GM23338 (cell line): ENCODE data around the gene CHST4. TPM values are rescaled to one million over a fixed set of nuclear protein-coding genes. Genes with fewer than 3 reads are reported as not detected.

ENCODE experiments used
- ATAC-seq: fragments of 200-7000 bp; cut with Tn5 transposase; 3 replicates; pipeline ENCODE4 v1.9.1; 2020
- DNase-seq: peaks from one replicate; pipeline ENCODE4 v3.0.0-alpha.2; 2015; ENCODE audit warnings: low spot score
- H2AFZ ChIP-seq: fragments of 200-600 bp; sonication (generic); 2 replicates; pipeline ENCODE4 v1.8.0; 2016; ENCODE audit warnings: antibody characterized with exemption, mild to moderate bottlenecking, moderate library complexity
- H3F3A ChIP-seq: fragments of 200-600 bp; sonication (generic); replicated peaks from 2 replicates; pipeline ENCODE4 v1.8.0; 2017; ENCODE audit warnings: antibody characterized with exemption, mixed run types, low read depth
- H3K27ac ChIP-seq: fragments of 200-600 bp; sonication (generic); 2 replicates; pipeline ENCODE4 v1.6.1; 2016; ENCODE audit warnings: low read depth
- H3K27me3 ChIP-seq: fragments of 200-600 bp; sonication (generic); 2 replicates; pipeline ENCODE4 v1.8.0; 2016; ENCODE audit warnings: mild to moderate bottlenecking, mixed run types, moderate library complexity; ENCODE audit not compliant: insufficient read depth
- H3K36me3 ChIP-seq: fragments of 200-600 bp; sonication (generic); 2 replicates; pipeline ENCODE4 v1.8.0; 2016; ENCODE audit warnings: mild to moderate bottlenecking; ENCODE audit not compliant: insufficient read depth
- H3K4me1 ChIP-seq: fragments of 200-600 bp; sonication (generic); 2 replicates; pipeline ENCODE4 v1.8.0; 2016; ENCODE audit warnings: mild to moderate bottlenecking, moderate library complexity; ENCODE audit not compliant: insufficient read depth
- H3K4me2 ChIP-seq: fragments of 200-600 bp; sonication (generic); 2 replicates; pipeline ENCODE4 v1.7.1; 2017; ENCODE audit warnings: mixed run types
- H3K4me3 ChIP-seq: fragments of 200-600 bp; sonication (generic); 2 replicates; pipeline ENCODE4 v1.6.1; 2016; ENCODE audit warnings: mixed run types
- H3K79me2 ChIP-seq: fragments of 200-600 bp; sonication (generic); replicated peaks from 2 replicates; pipeline ENCODE4 v1.8.0; 2017; ENCODE audit warnings: mild to moderate bottlenecking; ENCODE audit not compliant: insufficient read depth
- H3K9me2 ChIP-seq: fragments of 200-600 bp; sonication (generic); 2 replicates; pipeline ENCODE4 v1.8.0; 2017; ENCODE audit not compliant: insufficient read depth
- H4K20me1 ChIP-seq: fragments of 200-600 bp; sonication (generic); replicated peaks from 2 replicates; pipeline ENCODE4 v1.8.0; 2017; ENCODE audit warnings: mild to moderate bottlenecking; ENCODE audit not compliant: insufficient read depth
- H3K27ac Mint-ChIP-seq: 2 replicates; pipeline ENCODE4 v1.8.0; 2020; ENCODE audit warnings: inconsistent platforms, mild to moderate bottlenecking, moderate library complexity, mixed read lengths
- H3K27me3 Mint-ChIP-seq: 3 replicates; pipeline ENCODE4 v1.8.0; 2022; ENCODE audit warnings: low read depth, mild to moderate bottlenecking, moderate library complexity, mixed read lengths, inconsistent platforms; ENCODE audit not compliant: insufficient read depth, poor library complexity
- H3K36me3 Mint-ChIP-seq: 3 replicates; pipeline ENCODE4 v1.8.0; 2021; ENCODE audit warnings: low read depth, mild to moderate bottlenecking, inconsistent platforms, moderate library complexity, mixed read lengths
- H3K4me1 Mint-ChIP-seq: 3 replicates; pipeline ENCODE4 v1.8.0; 2020; ENCODE audit warnings: mild to moderate bottlenecking, inconsistent platforms, mixed read lengths
- H3K4me3 Mint-ChIP-seq: 3 replicates; pipeline ENCODE4 v1.8.0; 2021; ENCODE audit warnings: moderate library complexity, mild to moderate bottlenecking, inconsistent platforms, mixed read lengths
- H3K9me3 Mint-ChIP-seq: 3 replicates; pipeline ENCODE4 v1.8.0; 2020; ENCODE audit warnings: moderate library complexity, mild to moderate bottlenecking, inconsistent platforms, mixed read lengths
- CTCF ChIP-seq, 2 experiments: fragments of 200-600 bp in 1 of 2; sonication (generic) in 1 of 2; conservative IDR thresholded peaks; 2 replicates each; pipeline versions ENCODE4 v1.5.1 to v1.6.1; 2016 to 2017; ENCODE audit warnings: antibody characterized with exemption in 2 of 2, low read depth in 2 of 2, mild to moderate bottlenecking in 2 of 2, moderate library complexity in 1 of 2
- EZH2 ChIP-seq: fragments of 200-600 bp; sonication (generic); IDR thresholded peaks from one replicate; pipeline ENCODE4 v1.8.0; 2017; ENCODE audit warnings: antibody characterized with exemption, mild to moderate bottlenecking, low read depth; ENCODE audit not compliant: unreplicated experiment
- EZH2phosphoT487 ChIP-seq: fragments of 200-600 bp; sonication (generic); IDR thresholded peaks from one replicate; pipeline ENCODE4 v1.8.1; 2018; ENCODE audit warnings: antibody characterized with exemption; ENCODE audit not compliant: unreplicated experiment
- POLR2AphosphoS5 ChIP-seq: IDR thresholded peaks from 2 replicates; pipeline ENCODE4 v1.6.1; 2016; ENCODE audit warnings: antibody characterized with exemption, low read depth
- ZNF114 ChIP-seq: fragments of 250-450 bp; sonication (Bioruptor Pico); IDR thresholded peaks from 2 replicates; pipeline ENCODE4 v1.5.0; 2020; ENCODE audit warnings: mild to moderate bottlenecking, moderate library complexity
- polyA plus RNA-seq: library from polyadenylated mRNA; unstranded; fragments of >200 nt; fragmentation: Nextera tagmentation; extraction: Ambion mirVana; gene quantifications from 2 replicates; pipeline ENCODE4 v1.2.1, GENCODE V29; 2016
- total RNA-seq: library from RNA; depleted of rRNA; stranded (reverse); fragments of >200 nt; shearing (Covaris generic); gene quantifications from 2 replicates; pipeline ENCODE4 v1.2.3, GENCODE V29; 2014
- TF ChIP-seq, protein P1 (sequence below): fragments of 250-450 bp; sonication (Bioruptor Pico); IDR thresholded peaks from 2 replicates; pipeline ENCODE4 v1.5.0; 2020; ENCODE audit warnings: mild to moderate bottlenecking, moderate library complexity

The CHST4 gene
- total and polyA plus RNA-seq, 2 experiments from 2014 or later, result 5.5 to 17.8 TPM

DNA sequence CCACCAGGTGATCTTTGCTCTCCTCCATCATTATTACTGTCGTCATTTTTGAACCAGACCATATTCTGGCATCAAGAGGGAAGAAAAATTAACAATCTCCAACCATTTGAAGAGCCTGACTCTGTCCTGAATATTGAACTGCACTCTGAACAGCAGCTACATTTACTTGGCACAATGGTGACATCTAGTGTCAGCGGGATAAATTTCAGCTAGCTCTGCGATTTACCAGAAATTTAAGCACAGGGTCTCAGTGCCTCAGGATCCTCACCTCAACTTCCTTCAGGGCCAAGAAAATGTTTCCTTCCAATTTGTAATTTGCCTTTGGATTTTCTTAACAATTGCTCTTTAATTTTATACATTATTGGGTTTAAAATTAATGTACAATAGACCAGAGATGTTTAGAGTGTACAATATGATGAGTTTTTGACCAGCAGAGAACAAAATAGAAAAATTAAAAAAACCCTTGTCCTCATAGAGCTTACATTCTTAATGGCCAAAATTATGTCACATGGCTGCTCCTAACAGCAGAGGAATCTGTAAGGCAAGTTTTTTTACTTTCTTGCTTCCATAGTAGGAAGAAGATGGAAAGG is 26.4 kb upstream of the CHST4 start:
- no peaks in the 10 kb centered on the region for H3F3A ChIP-seq
- no peak overlapping the region for H2AFZ ChIP-seq
- Mint-ChIP-seq H3K36me3 (no peaks in the 10 kb centered on the region), H3K9me3 (peaks cover 5% of the 10 kb centered on the region; the same call in 2 of the 3 replicates), H3K27me3 (peaks cover 5% of the 10 kb centered on the region), H3K27ac (no peak overlapping the region), H3K4me3 (no peak overlapping the region), H3K4me1 (no peaks in the 10 kb centered on the region; the same call in 1 of the 3 replicates)
- TF ChIP-seq CTCF (conservative IDR thresholded peaks at IDR 0.05; ENCODE audit: low read depth in 2 of 2), result peak; percentile 79 to 86
- no peak for TF ChIP-seq EZH2
- TF ChIP-seq ZNF114 (CRISPR knock-in tag), result no peak
- no peak for TF ChIP-seq EZH2phosphoT487
- TF ChIP-seq, protein P1, sequence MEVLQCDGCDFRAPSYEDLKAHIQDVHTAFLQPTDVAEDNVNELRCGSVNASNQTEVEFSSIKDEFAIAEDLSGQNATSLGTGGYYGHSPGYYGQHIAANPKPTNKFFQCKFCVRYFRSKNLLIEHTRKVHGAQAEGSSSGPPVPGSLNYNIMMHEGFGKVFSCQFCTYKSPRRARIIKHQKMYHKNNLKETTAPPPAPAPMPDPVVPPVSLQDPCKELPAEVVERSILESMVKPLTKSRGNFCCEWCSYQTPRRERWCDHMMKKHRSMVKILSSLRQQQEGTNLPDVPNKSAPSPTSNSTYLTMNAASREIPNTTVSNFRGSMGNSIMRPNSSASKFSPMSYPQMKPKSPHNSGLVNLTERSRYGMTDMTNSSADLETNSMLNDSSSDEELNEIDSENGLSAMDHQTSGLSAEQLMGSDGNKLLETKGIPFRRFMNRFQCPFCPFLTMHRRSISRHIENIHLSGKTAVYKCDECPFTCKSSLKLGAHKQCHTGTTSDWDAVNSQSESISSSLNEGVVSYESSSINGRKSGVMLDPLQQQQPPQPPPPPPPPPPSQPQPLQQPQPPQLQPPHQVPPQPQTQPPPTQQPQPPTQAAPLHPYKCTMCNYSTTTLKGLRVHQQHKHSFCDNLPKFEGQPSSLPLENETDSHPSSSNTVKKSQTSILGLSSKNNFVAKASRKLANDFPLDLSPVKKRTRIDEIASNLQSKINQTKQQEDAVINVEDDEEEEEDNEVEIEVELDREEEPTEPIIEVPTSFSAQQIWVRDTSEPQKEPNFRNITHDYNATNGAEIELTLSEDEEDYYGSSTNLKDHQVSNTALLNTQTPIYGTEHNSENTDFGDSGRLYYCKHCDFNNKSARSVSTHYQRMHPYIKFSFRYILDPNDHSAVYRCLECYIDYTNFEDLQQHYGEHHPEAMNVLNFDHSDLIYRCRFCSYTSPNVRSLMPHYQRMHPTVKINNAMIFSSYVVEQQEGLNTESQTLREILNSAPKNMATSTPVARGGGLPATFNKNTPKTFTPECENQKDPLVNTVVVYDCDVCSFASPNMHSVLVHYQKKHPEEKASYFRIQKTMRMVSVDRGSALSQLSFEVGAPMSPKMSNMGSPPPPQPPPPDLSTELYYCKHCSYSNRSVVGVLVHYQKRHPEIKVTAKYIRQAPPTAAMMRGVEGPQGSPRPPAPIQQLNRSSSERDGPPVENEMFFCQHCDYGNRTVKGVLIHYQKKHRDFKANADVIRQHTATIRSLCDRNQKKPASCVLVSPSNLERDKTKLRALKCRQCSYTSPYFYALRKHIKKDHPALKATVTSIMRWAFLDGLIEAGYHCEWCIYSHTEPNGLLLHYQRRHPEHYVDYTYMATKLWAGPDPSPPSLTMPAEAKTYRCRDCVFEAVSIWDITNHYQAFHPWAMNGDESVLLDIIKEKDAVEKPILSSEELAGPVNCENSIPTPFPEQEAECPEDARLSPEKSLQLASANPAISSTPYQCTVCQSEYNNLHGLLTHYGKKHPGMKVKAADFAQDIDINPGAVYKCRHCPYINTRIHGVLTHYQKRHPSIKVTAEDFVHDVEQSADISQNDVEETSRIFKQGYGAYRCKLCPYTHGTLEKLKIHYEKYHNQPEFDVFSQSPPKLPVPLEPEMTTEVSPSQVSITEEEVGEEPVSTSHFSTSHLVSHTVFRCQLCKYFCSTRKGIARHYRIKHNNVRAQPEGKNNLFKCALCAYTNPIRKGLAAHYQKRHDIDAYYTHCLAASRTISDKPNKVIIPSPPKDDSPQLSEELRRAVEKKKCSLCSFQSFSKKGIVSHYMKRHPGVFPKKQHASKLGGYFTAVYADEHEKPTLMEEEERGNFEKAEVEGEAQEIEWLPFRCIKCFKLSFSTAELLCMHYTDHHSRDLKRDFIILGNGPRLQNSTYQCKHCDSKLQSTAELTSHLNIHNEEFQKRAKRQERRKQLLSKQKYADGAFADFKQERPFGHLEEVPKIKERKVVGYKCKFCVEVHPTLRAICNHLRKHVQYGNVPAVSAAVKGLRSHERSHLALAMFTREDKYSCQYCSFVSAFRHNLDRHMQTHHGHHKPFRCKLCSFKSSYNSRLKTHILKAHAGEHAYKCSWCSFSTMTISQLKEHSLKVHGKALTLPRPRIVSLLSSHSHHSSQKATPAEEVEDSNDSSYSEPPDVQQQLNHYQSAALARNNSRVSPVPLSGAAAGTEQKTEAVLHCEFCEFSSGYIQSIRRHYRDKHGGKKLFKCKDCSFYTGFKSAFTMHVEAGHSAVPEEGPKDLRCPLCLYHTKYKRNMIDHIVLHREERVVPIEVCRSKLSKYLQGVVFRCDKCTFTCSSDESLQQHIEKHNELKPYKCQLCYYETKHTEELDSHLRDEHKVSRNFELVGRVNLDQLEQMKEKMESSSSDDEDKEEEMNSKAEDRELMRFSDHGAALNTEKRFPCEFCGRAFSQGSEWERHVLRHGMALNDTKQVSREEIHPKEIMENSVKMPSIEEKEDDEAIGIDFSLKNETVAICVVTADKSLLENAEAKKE (CRISPR knock-in tag), result no peak
- no peak for TF ChIP-seq POLR2AphosphoS5
- H3K9me2 ChIP-seq, result no peaks in the 10 kb centered on the region; the same call in 1 of the 2 replicates
- no peaks in the 10 kb centered on the region for H3K27me3 ChIP-seq
- H3K27ac ChIP-seq, result no peak overlapping the region
- H3K4me3 ChIP-seq, result no peak overlapping the region
- H3K79me2 ChIP-seq, result no peaks in the 10 kb centered on the region
- H4K20me1 ChIP-seq, result no peaks in the 10 kb centered on the region
- H3K4me2 ChIP-seq, result no peak overlapping the region
- ATAC-seq (peak; percentile 90), DNase-seq (peak; percentile 79)
- H3K36me3 ChIP-seq, result no peaks in the 10 kb centered on the region
- H3K4me1 ChIP-seq, result no peaks in the 10 kb centered on the region
